HepG2 (cell line): ENCODE measurements around the gene TXNIP. TPM values are rescaled to one million over a fixed set of nuclear protein-coding genes. Genes with fewer than 3 reads are reported as not detected.

Source experiments
- CREM ChIP-seq, 2 experiments: sonication (generic) in 1 of 2; formaldehyde crosslinking in 1 of 2; IDR thresholded peaks; 2 replicates each; pipeline versions ENCODE4 v1.4.0 to v1.6.1; 2016 to 2020; ENCODE audit warnings: antibody characterized with exemption in 1 of 2, mild to moderate bottlenecking in 1 of 2, missing genetic modification reagents in 1 of 2
- DR1 ChIP-seq: sonication (generic); formaldehyde crosslinking; IDR thresholded peaks from 2 replicates; pipeline ENCODE4 v1.8.0; 2021; ENCODE audit warnings: mild to moderate bottlenecking, missing genetic modification reagents, inconsistent platforms
- GMEB2 ChIP-seq: IDR thresholded peaks from 2 replicates; pipeline ENCODE4 v1.6.1; 2016; ENCODE audit warnings: missing biosample characterization, missing genetic modification reagents, low read depth
- GPBP1L1 ChIP-seq: sonication (generic); formaldehyde crosslinking; IDR thresholded peaks from 2 replicates; pipeline ENCODE4 v1.5.0; 2020; ENCODE audit warnings: mild to moderate bottlenecking, missing genetic modification reagents
- HINFP ChIP-seq: sonication (generic); formaldehyde crosslinking; IDR thresholded peaks from 2 replicates; pipeline ENCODE4 v1.4.0; 2020; ENCODE audit warnings: low read depth, mild to moderate bottlenecking, missing genetic modification reagents
- IRF9 ChIP-seq: sonication (generic); formaldehyde crosslinking; IDR thresholded peaks from 2 replicates; pipeline ENCODE4 v1.8.0; 2022; ENCODE audit warnings: missing genetic modification reagents, mild to moderate bottlenecking, borderline replicate concordance
- ISL2 ChIP-seq: sonication (generic); formaldehyde crosslinking; IDR thresholded peaks from 2 replicates; pipeline ENCODE4 v1.5.0; 2020; ENCODE audit warnings: missing genetic modification reagents
- MLX ChIP-seq: IDR thresholded peaks from 2 replicates; pipeline ENCODE4 v1.6.1; 2016
- MTA3 ChIP-seq: sonication (generic); formaldehyde crosslinking; IDR thresholded peaks from 2 replicates; pipeline ENCODE4 v1.4.0; 2020; ENCODE audit warnings: missing genetic modification reagents
- RCOR2 ChIP-seq: IDR thresholded peaks from 2 replicates; pipeline ENCODE4 v1.6.1; 2016; ENCODE audit warnings: missing biosample characterization, missing genetic modification reagents
- TEF ChIP-seq: sonication (generic); formaldehyde crosslinking; IDR thresholded peaks from 2 replicates; pipeline ENCODE4 v1.5.0; 2020; ENCODE audit warnings: missing genetic modification reagents
- ZFP82 ChIP-seq: sonication (generic); formaldehyde crosslinking; IDR thresholded peaks from 2 replicates; pipeline ENCODE4 v1.5.1; 2020; ENCODE audit warnings: mild to moderate bottlenecking, missing genetic modification reagents, borderline replicate concordance
- ZNF562 ChIP-seq: sonication (generic); formaldehyde crosslinking; IDR thresholded peaks from 2 replicates; pipeline ENCODE4 v1.8.0; 2022; ENCODE audit warnings: missing genetic modification reagents, borderline replicate concordance
- ZNF609 ChIP-seq: sonication (generic); formaldehyde crosslinking; IDR thresholded peaks from 2 replicates; pipeline ENCODE4 v1.4.0; 2020; ENCODE audit warnings: mild to moderate bottlenecking, missing genetic modification reagents, borderline replicate concordance
- ZNF768 ChIP-seq: sonication (generic); formaldehyde crosslinking; IDR thresholded peaks from 2 replicates; pipeline ENCODE4 v1.4.0; 2020; ENCODE audit warnings: missing genetic modification reagents
- polyA plus RNA-seq, 8 experiments: library from polyadenylated mRNA; depleted of rRNA in 3 of 8; stranded (reverse) in 7 of 8; unstranded in 1 of 8; fragments of >200 nt; fragmentation: Illumina TruSeq in 4 of 8; extraction: Trizol in 4 of 8; gene quantifications; 2 replicates each; pipeline versions ENCODE4 v1.2.1 to v1.2.3, GENCODE V29; 2011 to 2016; ENCODE audit warnings: low read depth in 4 of 8, missing spikeins in 1 of 8, mixed read lengths in 1 of 8; ENCODE audit not compliant: insufficient read depth in 1 of 8
- total RNA-seq, 5 experiments: library from RNA; depleted of rRNA; stranded (reverse); fragments of >200 nt; fragmentation: Illumina TruSeq; extraction: Trizol; gene quantifications; 2 replicates each; pipeline ENCODE4 v1.2.3, GENCODE V29; 2016; ENCODE audit warnings: low read depth in 1 of 5

TXNIP gene
- total and polyA plus RNA-seq, 2 of the 13 experiments (the other 11 are each of a cell fraction or from before 2014, with no cell fraction given): 24.4 to 237 TPM

GRCh38 chr1:146020058-146021049, 24.0 kb upstream of the TXNIP start (continued):
- TF ChIP-seq TEF (CRISPR knock-in tag) (no peak), ZNF768 (CRISPR knock-in tag) (no peak), ISL2 (CRISPR knock-in tag) (no peak), ZNF609 (CRISPR knock-in tag) (no peak), DR1 (no peak), RCOR2 (CRISPR knock-in tag) (0 out of 2 replicates have a peak, but pooled peaks have one; percentile 30), MTA3 (CRISPR knock-in tag) (no peak), CREM (IDR thresholded peaks at IDR 0.05) (peak; percentile 26; the same call in 1 of the 2 replicates), CREM (CRISPR knock-in tag; IDR thresholded peaks at IDR 0.05) (no peak), HINFP (CRISPR knock-in tag) (no peak), ZNF562 (CRISPR knock-in tag) (no peak), ZFP82 (CRISPR knock-in tag) (no peak), IRF9 (CRISPR knock-in tag) (no peak), GMEB2 (CRISPR knock-in tag) (no peak), GPBP1L1 (CRISPR knock-in tag) (no peak), MLX (CRISPR knock-in tag) (no peak)
